HEK293 (cell line): Measurements from ENCODE around the gene RFTN1.

ENCODE experiments used
- YY1 ChIP-seq: fragments of 450-650 bp; formaldehyde crosslinking; IDR thresholded peaks from 2 replicates; pipeline ENCODE4 v1.5.1; 2018; ENCODE audit warnings: missing biosample characterization, missing genetic modification characterization
- TF ChIP-seq, protein P1 (sequence below): fragments of 450-650 bp; formaldehyde crosslinking; IDR thresholded peaks from 2 replicates; pipeline ENCODE4 v1.5.1; 2016; ENCODE audit warnings: missing biosample characterization, missing genetic modification characterization

DNA sequence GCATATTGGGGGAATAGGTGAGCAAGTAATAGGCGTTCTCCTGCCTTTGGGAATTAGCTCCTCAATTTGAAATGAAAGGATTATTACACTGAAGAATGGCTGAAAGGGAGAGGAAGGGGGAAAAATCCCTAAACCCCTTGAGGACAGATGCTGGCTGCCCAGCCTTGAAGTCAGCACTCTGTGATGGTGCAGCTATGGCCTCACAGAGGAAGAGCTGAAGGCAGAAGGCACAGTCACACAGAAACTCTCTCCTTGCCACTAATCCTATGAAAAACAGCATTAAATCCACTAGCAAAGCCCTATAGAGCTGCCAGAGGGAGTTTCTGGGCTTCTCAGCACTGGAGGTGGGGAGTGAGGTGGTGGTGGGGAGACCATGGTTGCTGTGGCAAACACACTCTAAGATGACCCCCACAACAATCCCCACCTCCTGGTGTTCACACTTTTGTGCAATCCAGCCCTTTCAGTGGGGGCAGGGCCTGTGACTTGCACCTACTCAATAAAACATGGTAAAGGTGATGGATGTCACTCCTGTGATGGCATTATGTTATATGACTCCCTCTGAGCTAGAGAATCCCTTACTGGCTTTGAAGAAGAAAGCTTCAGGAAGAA lies 101.2 kb downstream of the RFTN1 start:
- TF ChIP-seq, protein P1, sequence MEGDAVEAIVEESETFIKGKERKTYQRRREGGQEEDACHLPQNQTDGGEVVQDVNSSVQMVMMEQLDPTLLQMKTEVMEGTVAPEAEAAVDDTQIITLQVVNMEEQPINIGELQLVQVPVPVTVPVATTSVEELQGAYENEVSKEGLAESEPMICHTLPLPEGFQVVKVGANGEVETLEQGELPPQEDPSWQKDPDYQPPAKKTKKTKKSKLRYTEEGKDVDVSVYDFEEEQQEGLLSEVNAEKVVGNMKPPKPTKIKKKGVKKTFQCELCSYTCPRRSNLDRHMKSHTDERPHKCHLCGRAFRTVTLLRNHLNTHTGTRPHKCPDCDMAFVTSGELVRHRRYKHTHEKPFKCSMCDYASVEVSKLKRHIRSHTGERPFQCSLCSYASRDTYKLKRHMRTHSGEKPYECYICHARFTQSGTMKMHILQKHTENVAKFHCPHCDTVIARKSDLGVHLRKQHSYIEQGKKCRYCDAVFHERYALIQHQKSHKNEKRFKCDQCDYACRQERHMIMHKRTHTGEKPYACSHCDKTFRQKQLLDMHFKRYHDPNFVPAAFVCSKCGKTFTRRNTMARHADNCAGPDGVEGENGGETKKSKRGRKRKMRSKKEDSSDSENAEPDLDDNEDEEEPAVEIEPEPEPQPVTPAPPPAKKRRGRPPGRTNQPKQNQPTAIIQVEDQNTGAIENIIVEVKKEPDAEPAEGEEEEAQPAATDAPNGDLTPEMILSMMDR (tag by site-specific recombination) = no peak
- TF ChIP-seq YY1 = no peak
